HEK293T (cell line): Measurements from ENCODE around the gene WNT9A.

Experiments used
- BHLHE40 ChIP-seq: fragments of 450-650 bp; IDR thresholded peaks from 2 replicates; pipeline ENCODE4 v1.6.1; 2016; ENCODE audit warnings: mild to moderate bottlenecking, moderate library complexity, borderline replicate concordance
- ELF4 ChIP-seq: fragments of 450-650 bp; IDR thresholded peaks from 2 replicates; pipeline ENCODE4 v1.6.1; 2017; ENCODE audit warnings: antibody characterized with exemption
- FOXM1 ChIP-seq: fragments of 450-650 bp; IDR thresholded peaks from 2 replicates; pipeline ENCODE4 v1.6.1; 2017; ENCODE audit warnings: mild to moderate bottlenecking, borderline replicate concordance
- HDGF ChIP-seq: fragments of 450-650 bp; IDR thresholded peaks from 2 replicates; pipeline ENCODE4 v1.6.1; 2017; ENCODE audit warnings: antibody characterized with exemption, borderline replicate concordance
- LEF1 ChIP-seq: fragments of 450-650 bp; IDR thresholded peaks from 2 replicates; pipeline ENCODE4 v1.6.1; 2017; ENCODE audit warnings: mild to moderate bottlenecking, borderline replicate concordance
- SP1 ChIP-seq: fragments of 450-650 bp; IDR thresholded peaks from 2 replicates; pipeline ENCODE4 v1.6.1; 2017
- SUZ12 ChIP-seq: fragments of 450-650 bp; IDR thresholded peaks from 2 replicates; pipeline ENCODE4 v1.6.1; 2016; ENCODE audit warnings: mild to moderate bottlenecking
- TARDBP ChIP-seq: fragments of 450-650 bp; IDR thresholded peaks from 2 replicates; pipeline ENCODE4 v1.6.1; 2016
- ZNF384 ChIP-seq: fragments of 450-650 bp; IDR thresholded peaks from 2 replicates; pipeline ENCODE4 v1.6.1; 2016

DNA sequence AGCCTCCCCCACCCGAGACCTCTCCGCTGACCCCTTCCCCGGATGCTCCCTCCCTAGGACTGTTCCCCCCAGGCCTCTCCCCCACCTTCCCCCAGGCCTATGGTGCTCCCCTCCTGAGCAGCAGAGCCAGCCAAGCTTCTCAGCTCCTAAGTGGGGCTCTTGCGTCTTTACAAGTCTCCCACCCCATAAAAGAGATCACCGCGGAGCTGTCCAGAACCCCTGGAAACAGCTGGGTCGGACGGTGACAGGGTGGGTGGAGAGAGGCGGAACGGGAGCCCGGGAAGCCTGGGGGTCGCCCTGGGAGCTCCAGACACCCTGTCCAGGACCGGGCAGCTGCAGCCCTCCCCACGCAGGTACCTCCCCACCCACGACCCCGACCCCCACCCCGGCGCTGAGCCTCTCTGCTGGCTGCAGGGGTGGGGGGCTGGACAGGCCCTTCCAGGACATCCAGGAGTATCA is 61.2 kb downstream of the WNT9A start:
- TF ChIP-seq FOXM1 = no peak
- TF ChIP-seq SP1 = no peak
- no peak for TF ChIP-seq BHLHE40
- TF ChIP-seq LEF1 = no peak
- no peak for TF ChIP-seq TARDBP
- TF ChIP-seq ZNF384 = no peak
- TF ChIP-seq SUZ12 = no peak
- TF ChIP-seq HDGF = no peak
- TF ChIP-seq ELF4 = no peak
